ENCODE measurements around the gene ARL13B.
A peak's percentile ranks its signal among the peaks of the same experiment; 100 is the strongest.

GRCh38 chr3:94101860-94102259, 121.9 kb downstream of the ARL13B start:
- peak; percentile 12 to 13 for TF ChIP-seq CTCF (conservative IDR thresholded peaks at IDR 0.05 in 1 of 2, IDR thresholded peaks at IDR 0.05 in 1 of 2; ENCODE audit: extremely low read depth in 1 of 2, insufficient read depth in 1 of 2, low read depth in 1 of 2, low read length in 2 of 2)
- TF ChIP-seq EZH2 (IDR thresholded peaks at IDR 0.05; ENCODE audit: borderline replicate concordance, low read length), result no peak
